GM23338 (cell line): ENCODE measurements around the gene SLC9A1. TPM values are rescaled to one million over a fixed set of nuclear protein-coding genes. Genes with fewer than 3 reads are reported as not detected.

Experiments
- ATAC-seq: fragments of 200-7000 bp; cut with Tn5 transposase; 3 replicates; pipeline ENCODE4 v1.9.1; 2020
- DNase-seq: peaks from one replicate; pipeline ENCODE4 v3.0.0-alpha.2; 2015; ENCODE audit warnings: low spot score
- H2AFZ ChIP-seq: fragments of 200-600 bp; sonication (generic); 2 replicates; pipeline ENCODE4 v1.8.0; 2016; ENCODE audit warnings: antibody characterized with exemption, mild to moderate bottlenecking, moderate library complexity
- H3F3A ChIP-seq: fragments of 200-600 bp; sonication (generic); replicated peaks from 2 replicates; pipeline ENCODE4 v1.8.0; 2017; ENCODE audit warnings: antibody characterized with exemption, mixed run types, low read depth
- H3K27ac ChIP-seq: fragments of 200-600 bp; sonication (generic); 2 replicates; pipeline ENCODE4 v1.6.1; 2016; ENCODE audit warnings: low read depth
- H3K27me3 ChIP-seq: fragments of 200-600 bp; sonication (generic); 2 replicates; pipeline ENCODE4 v1.8.0; 2016; ENCODE audit warnings: mild to moderate bottlenecking, mixed run types, moderate library complexity; ENCODE audit not compliant: insufficient read depth
- H3K36me3 ChIP-seq: fragments of 200-600 bp; sonication (generic); 2 replicates; pipeline ENCODE4 v1.8.0; 2016; ENCODE audit warnings: mild to moderate bottlenecking; ENCODE audit not compliant: insufficient read depth
- H3K4me1 ChIP-seq: fragments of 200-600 bp; sonication (generic); 2 replicates; pipeline ENCODE4 v1.8.0; 2016; ENCODE audit warnings: mild to moderate bottlenecking, moderate library complexity; ENCODE audit not compliant: insufficient read depth
- H3K4me2 ChIP-seq: fragments of 200-600 bp; sonication (generic); 2 replicates; pipeline ENCODE4 v1.7.1; 2017; ENCODE audit warnings: mixed run types
- H3K4me3 ChIP-seq: fragments of 200-600 bp; sonication (generic); 2 replicates; pipeline ENCODE4 v1.6.1; 2016; ENCODE audit warnings: mixed run types
- H3K79me2 ChIP-seq: fragments of 200-600 bp; sonication (generic); replicated peaks from 2 replicates; pipeline ENCODE4 v1.8.0; 2017; ENCODE audit warnings: mild to moderate bottlenecking; ENCODE audit not compliant: insufficient read depth
- H3K9me2 ChIP-seq: fragments of 200-600 bp; sonication (generic); 2 replicates; pipeline ENCODE4 v1.8.0; 2017; ENCODE audit not compliant: insufficient read depth
- H4K20me1 ChIP-seq: fragments of 200-600 bp; sonication (generic); replicated peaks from 2 replicates; pipeline ENCODE4 v1.8.0; 2017; ENCODE audit warnings: mild to moderate bottlenecking; ENCODE audit not compliant: insufficient read depth
- H3K27ac Mint-ChIP-seq: 2 replicates; pipeline ENCODE4 v1.8.0; 2020; ENCODE audit warnings: inconsistent platforms, mild to moderate bottlenecking, moderate library complexity, mixed read lengths
- H3K27me3 Mint-ChIP-seq: 3 replicates; pipeline ENCODE4 v1.8.0; 2022; ENCODE audit warnings: low read depth, mild to moderate bottlenecking, moderate library complexity, mixed read lengths, inconsistent platforms; ENCODE audit not compliant: insufficient read depth, poor library complexity
- H3K36me3 Mint-ChIP-seq: 3 replicates; pipeline ENCODE4 v1.8.0; 2021; ENCODE audit warnings: low read depth, mild to moderate bottlenecking, inconsistent platforms, moderate library complexity, mixed read lengths
- H3K4me1 Mint-ChIP-seq: 3 replicates; pipeline ENCODE4 v1.8.0; 2020; ENCODE audit warnings: mild to moderate bottlenecking, inconsistent platforms, mixed read lengths
- H3K4me3 Mint-ChIP-seq: 3 replicates; pipeline ENCODE4 v1.8.0; 2021; ENCODE audit warnings: moderate library complexity, mild to moderate bottlenecking, inconsistent platforms, mixed read lengths
- H3K9me3 Mint-ChIP-seq: 3 replicates; pipeline ENCODE4 v1.8.0; 2020; ENCODE audit warnings: moderate library complexity, mild to moderate bottlenecking, inconsistent platforms, mixed read lengths
- CREB1 ChIP-seq: fragments of 250-450 bp; sonication (Bioruptor Pico); IDR thresholded peaks from 2 replicates; pipeline ENCODE4 v1.5.0; 2020; ENCODE audit warnings: low read depth, mild to moderate bottlenecking, moderate library complexity
- EZH2 ChIP-seq: fragments of 200-600 bp; sonication (generic); IDR thresholded peaks from one replicate; pipeline ENCODE4 v1.8.0; 2017; ENCODE audit warnings: antibody characterized with exemption, mild to moderate bottlenecking, low read depth; ENCODE audit not compliant: unreplicated experiment
- EZH2phosphoT487 ChIP-seq: fragments of 200-600 bp; sonication (generic); IDR thresholded peaks from one replicate; pipeline ENCODE4 v1.8.1; 2018; ENCODE audit warnings: antibody characterized with exemption; ENCODE audit not compliant: unreplicated experiment
- JUNB ChIP-seq: IDR thresholded peaks from one replicate; pipeline ENCODE4 v1.6.1; 2016; ENCODE audit warnings: antibody characterized with exemption; ENCODE audit not compliant: unreplicated experiment
- NANOG ChIP-seq: IDR thresholded peaks from 2 replicates; pipeline ENCODE4 v1.6.1; 2016; ENCODE audit warnings: antibody characterized with exemption, borderline replicate concordance
- ZNF114 ChIP-seq: fragments of 250-450 bp; sonication (Bioruptor Pico); IDR thresholded peaks from 2 replicates; pipeline ENCODE4 v1.5.0; 2020; ENCODE audit warnings: mild to moderate bottlenecking, moderate library complexity
- ZNF331 ChIP-seq: fragments of 250-450 bp; sonication (Bioruptor Pico); IDR thresholded peaks from 2 replicates; pipeline ENCODE4 v1.5.0; 2020; ENCODE audit warnings: low read depth, mild to moderate bottlenecking, moderate library complexity
- polyA plus RNA-seq: library from polyadenylated mRNA; unstranded; fragments of >200 nt; fragmentation: Nextera tagmentation; extraction: Ambion mirVana; gene quantifications from 2 replicates; pipeline ENCODE4 v1.2.1, GENCODE V29; 2016
- total RNA-seq: library from RNA; depleted of rRNA; stranded (reverse); fragments of >200 nt; shearing (Covaris generic); gene quantifications from 2 replicates; pipeline ENCODE4 v1.2.3, GENCODE V29; 2014
- TF ChIP-seq, protein P1 (sequence below), 2 experiments: fragments of 200-600 bp in 1 of 2; sonication (generic) in 1 of 2; conservative IDR thresholded peaks; 2 replicates each; pipeline versions ENCODE4 v1.5.1 to v1.6.1; 2016 to 2017; ENCODE audit warnings: antibody characterized with exemption in 2 of 2, low read depth in 2 of 2, mild to moderate bottlenecking in 2 of 2, moderate library complexity in 1 of 2
- TF ChIP-seq, protein P2 (sequence below): IDR thresholded peaks from one replicate; pipeline ENCODE4 v1.6.1; 2018; ENCODE audit warnings: antibody characterized with exemption; ENCODE audit not compliant: unreplicated experiment
- TF ChIP-seq, protein P3 (sequence below): fragments of 250-450 bp; sonication (Bioruptor Pico); IDR thresholded peaks from 2 replicates; pipeline ENCODE4 v1.5.0; 2020; ENCODE audit warnings: mild to moderate bottlenecking, moderate library complexity

The SLC9A1 gene
- total and polyA plus RNA-seq, 2 experiments from 2014 or later, result 10.4 to 22.3 TPM

DNA sequence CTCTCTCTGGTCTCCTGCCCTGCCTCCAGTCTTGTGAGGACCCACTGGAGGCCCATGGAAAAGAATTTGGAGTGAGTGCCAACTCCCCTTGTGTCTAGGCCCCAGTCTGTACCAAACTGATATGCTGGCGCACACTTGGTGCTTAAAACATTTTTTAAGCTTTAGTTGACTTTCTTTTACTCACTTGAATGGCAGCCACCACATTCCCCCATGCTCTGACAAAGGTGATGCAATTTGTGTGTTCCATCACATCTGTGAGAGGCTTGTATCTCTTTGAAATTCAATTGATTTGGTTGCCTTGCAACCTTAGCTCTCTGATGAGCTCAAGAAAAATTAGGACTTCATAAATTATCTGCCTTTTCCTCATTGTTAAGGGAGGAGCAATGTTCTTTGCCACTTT lies 49.0 kb upstream of the SLC9A1 start:
- no peak overlapping the region for H3K27ac ChIP-seq
- no peak overlapping the region for H3K27ac Mint-ChIP-seq
- H3K9me3 Mint-ChIP-seq, result no peaks in the 10 kb centered on the region; the same call in 2 of the 3 replicates
- TF ChIP-seq NANOG (no peak), ZNF331 (CRISPR knock-in tag) (no peak), JUNB (no peak), EZH2phosphoT487 (no peak), CREB1 (CRISPR knock-in tag) (no peak), ZNF114 (no peak), EZH2 (no peak)
- TF ChIP-seq, protein P1, sequence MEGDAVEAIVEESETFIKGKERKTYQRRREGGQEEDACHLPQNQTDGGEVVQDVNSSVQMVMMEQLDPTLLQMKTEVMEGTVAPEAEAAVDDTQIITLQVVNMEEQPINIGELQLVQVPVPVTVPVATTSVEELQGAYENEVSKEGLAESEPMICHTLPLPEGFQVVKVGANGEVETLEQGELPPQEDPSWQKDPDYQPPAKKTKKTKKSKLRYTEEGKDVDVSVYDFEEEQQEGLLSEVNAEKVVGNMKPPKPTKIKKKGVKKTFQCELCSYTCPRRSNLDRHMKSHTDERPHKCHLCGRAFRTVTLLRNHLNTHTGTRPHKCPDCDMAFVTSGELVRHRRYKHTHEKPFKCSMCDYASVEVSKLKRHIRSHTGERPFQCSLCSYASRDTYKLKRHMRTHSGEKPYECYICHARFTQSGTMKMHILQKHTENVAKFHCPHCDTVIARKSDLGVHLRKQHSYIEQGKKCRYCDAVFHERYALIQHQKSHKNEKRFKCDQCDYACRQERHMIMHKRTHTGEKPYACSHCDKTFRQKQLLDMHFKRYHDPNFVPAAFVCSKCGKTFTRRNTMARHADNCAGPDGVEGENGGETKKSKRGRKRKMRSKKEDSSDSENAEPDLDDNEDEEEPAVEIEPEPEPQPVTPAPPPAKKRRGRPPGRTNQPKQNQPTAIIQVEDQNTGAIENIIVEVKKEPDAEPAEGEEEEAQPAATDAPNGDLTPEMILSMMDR (conservative IDR thresholded peaks at IDR 0.05; ENCODE audit: low read depth in 2 of 2), result no peak
- TF ChIP-seq, protein P2, sequence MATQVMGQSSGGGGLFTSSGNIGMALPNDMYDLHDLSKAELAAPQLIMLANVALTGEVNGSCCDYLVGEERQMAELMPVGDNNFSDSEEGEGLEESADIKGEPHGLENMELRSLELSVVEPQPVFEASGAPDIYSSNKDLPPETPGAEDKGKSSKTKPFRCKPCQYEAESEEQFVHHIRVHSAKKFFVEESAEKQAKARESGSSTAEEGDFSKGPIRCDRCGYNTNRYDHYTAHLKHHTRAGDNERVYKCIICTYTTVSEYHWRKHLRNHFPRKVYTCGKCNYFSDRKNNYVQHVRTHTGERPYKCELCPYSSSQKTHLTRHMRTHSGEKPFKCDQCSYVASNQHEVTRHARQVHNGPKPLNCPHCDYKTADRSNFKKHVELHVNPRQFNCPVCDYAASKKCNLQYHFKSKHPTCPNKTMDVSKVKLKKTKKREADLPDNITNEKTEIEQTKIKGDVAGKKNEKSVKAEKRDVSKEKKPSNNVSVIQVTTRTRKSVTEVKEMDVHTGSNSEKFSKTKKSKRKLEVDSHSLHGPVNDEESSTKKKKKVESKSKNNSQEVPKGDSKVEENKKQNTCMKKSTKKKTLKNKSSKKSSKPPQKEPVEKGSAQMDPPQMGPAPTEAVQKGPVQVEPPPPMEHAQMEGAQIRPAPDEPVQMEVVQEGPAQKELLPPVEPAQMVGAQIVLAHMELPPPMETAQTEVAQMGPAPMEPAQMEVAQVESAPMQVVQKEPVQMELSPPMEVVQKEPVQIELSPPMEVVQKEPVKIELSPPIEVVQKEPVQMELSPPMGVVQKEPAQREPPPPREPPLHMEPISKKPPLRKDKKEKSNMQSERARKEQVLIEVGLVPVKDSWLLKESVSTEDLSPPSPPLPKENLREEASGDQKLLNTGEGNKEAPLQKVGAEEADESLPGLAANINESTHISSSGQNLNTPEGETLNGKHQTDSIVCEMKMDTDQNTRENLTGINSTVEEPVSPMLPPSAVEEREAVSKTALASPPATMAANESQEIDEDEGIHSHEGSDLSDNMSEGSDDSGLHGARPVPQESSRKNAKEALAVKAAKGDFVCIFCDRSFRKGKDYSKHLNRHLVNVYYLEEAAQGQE, result no peak
- TF ChIP-seq, protein P3, sequence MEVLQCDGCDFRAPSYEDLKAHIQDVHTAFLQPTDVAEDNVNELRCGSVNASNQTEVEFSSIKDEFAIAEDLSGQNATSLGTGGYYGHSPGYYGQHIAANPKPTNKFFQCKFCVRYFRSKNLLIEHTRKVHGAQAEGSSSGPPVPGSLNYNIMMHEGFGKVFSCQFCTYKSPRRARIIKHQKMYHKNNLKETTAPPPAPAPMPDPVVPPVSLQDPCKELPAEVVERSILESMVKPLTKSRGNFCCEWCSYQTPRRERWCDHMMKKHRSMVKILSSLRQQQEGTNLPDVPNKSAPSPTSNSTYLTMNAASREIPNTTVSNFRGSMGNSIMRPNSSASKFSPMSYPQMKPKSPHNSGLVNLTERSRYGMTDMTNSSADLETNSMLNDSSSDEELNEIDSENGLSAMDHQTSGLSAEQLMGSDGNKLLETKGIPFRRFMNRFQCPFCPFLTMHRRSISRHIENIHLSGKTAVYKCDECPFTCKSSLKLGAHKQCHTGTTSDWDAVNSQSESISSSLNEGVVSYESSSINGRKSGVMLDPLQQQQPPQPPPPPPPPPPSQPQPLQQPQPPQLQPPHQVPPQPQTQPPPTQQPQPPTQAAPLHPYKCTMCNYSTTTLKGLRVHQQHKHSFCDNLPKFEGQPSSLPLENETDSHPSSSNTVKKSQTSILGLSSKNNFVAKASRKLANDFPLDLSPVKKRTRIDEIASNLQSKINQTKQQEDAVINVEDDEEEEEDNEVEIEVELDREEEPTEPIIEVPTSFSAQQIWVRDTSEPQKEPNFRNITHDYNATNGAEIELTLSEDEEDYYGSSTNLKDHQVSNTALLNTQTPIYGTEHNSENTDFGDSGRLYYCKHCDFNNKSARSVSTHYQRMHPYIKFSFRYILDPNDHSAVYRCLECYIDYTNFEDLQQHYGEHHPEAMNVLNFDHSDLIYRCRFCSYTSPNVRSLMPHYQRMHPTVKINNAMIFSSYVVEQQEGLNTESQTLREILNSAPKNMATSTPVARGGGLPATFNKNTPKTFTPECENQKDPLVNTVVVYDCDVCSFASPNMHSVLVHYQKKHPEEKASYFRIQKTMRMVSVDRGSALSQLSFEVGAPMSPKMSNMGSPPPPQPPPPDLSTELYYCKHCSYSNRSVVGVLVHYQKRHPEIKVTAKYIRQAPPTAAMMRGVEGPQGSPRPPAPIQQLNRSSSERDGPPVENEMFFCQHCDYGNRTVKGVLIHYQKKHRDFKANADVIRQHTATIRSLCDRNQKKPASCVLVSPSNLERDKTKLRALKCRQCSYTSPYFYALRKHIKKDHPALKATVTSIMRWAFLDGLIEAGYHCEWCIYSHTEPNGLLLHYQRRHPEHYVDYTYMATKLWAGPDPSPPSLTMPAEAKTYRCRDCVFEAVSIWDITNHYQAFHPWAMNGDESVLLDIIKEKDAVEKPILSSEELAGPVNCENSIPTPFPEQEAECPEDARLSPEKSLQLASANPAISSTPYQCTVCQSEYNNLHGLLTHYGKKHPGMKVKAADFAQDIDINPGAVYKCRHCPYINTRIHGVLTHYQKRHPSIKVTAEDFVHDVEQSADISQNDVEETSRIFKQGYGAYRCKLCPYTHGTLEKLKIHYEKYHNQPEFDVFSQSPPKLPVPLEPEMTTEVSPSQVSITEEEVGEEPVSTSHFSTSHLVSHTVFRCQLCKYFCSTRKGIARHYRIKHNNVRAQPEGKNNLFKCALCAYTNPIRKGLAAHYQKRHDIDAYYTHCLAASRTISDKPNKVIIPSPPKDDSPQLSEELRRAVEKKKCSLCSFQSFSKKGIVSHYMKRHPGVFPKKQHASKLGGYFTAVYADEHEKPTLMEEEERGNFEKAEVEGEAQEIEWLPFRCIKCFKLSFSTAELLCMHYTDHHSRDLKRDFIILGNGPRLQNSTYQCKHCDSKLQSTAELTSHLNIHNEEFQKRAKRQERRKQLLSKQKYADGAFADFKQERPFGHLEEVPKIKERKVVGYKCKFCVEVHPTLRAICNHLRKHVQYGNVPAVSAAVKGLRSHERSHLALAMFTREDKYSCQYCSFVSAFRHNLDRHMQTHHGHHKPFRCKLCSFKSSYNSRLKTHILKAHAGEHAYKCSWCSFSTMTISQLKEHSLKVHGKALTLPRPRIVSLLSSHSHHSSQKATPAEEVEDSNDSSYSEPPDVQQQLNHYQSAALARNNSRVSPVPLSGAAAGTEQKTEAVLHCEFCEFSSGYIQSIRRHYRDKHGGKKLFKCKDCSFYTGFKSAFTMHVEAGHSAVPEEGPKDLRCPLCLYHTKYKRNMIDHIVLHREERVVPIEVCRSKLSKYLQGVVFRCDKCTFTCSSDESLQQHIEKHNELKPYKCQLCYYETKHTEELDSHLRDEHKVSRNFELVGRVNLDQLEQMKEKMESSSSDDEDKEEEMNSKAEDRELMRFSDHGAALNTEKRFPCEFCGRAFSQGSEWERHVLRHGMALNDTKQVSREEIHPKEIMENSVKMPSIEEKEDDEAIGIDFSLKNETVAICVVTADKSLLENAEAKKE (CRISPR knock-in tag), result no peak
- H4K20me1 ChIP-seq, result no peaks in the 10 kb centered on the region
- H3K27me3 ChIP-seq, result no peaks in the 10 kb centered on the region
- no peaks in the 10 kb centered on the region for H3K4me1 Mint-ChIP-seq
- peak overlapping the region; percentile 80; the same call in 1 of the 2 replicates for H2AFZ ChIP-seq
- H3K4me2 ChIP-seq, result no peak overlapping the region
- no peaks in the 10 kb centered on the region for H3K79me2 ChIP-seq
- H3K36me3 ChIP-seq, result no peaks in the 10 kb centered on the region
- DNase-seq (no peak), ATAC-seq (no peak)
- H3F3A ChIP-seq, result no peaks in the 10 kb centered on the region
- no peaks in the 10 kb centered on the region for H3K4me1 ChIP-seq
- no peak overlapping the region for H3K4me3 Mint-ChIP-seq
- H3K36me3 Mint-ChIP-seq, result no peaks in the 10 kb centered on the region
- no peaks in the 10 kb centered on the region for H3K27me3 Mint-ChIP-seq
- no peak overlapping the region for H3K4me3 ChIP-seq
- H3K9me2 ChIP-seq, result no peaks in the 10 kb centered on the region; the same call in 1 of the 2 replicates
